ENCODE data around the gene EHBP1. TPM values are rescaled to one million over a fixed set of nuclear protein-coding genes. Genes with fewer than 3 reads are reported as not detected.
A peak's percentile ranks its signal among the peaks of the same experiment; 100 is the strongest.

EHBP1 gene
- total RNA-seq, 1 experiment from 2014 or later = 32.1 TPM

DNA sequence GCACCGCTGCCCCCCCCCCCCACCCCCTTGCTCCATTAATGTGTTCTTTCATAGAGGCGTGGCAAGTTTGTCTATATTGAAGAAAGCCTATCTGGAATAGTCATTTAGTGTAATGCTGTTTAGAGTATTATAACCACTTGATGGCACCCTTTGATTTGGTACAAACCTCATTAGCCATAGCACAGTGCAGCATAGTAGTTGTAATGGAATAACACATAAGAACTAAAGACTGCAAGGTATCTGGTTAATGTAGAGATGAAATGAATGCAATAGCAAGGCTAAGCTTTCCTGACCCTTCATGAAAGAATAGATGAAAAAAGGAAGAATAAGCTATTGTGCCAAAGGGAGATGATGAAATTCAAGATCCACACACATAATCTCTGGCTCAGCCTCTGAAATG is 81.9 kb downstream of the EHBP1 start:
- Histone ChIP-seq H3K27ac (ENCODE audit: low read depth, low read length, poor library complexity, severe bottlenecking) (no peak overlapping the region), H3K36me3 (ENCODE audit: insufficient read depth, low read length, poor library complexity, severe bottlenecking) (no peaks in the 10 kb centered on the region), H3K27me3 (replicated peaks; ENCODE audit: insufficient read depth, low read depth, low read length, poor library complexity) (no peaks in the 10 kb centered on the region), H3K4me1 (ENCODE audit: insufficient read depth, low read length, poor library complexity, severe bottlenecking) (no peaks in the 10 kb centered on the region), H3K4me3 (ENCODE audit: low read depth, low read length, poor library complexity, severe bottlenecking) (no peak overlapping the region), H3K9me3 (ENCODE audit: low read depth, low read length, poor library complexity, severe bottlenecking) (no peaks in the 10 kb centered on the region)
- CTCF ChIA-PET = interaction anchor here (0.6 to 0.7 kb wide), 2 partner anchors 233 to 235 kb away, joined by 3 to 5 read pairs; no protein-coding TSS in a partner anchor
- intact Hi-C loops (cut with micrococcal nuclease; ENCODE audit: unreplicated experiment) = loop anchor here (2.0 to 10.0 kb wide), 4 partner anchors 235 to 700 kb away; no protein-coding TSS in a partner anchor
- TF ChIP-seq, protein P1, sequence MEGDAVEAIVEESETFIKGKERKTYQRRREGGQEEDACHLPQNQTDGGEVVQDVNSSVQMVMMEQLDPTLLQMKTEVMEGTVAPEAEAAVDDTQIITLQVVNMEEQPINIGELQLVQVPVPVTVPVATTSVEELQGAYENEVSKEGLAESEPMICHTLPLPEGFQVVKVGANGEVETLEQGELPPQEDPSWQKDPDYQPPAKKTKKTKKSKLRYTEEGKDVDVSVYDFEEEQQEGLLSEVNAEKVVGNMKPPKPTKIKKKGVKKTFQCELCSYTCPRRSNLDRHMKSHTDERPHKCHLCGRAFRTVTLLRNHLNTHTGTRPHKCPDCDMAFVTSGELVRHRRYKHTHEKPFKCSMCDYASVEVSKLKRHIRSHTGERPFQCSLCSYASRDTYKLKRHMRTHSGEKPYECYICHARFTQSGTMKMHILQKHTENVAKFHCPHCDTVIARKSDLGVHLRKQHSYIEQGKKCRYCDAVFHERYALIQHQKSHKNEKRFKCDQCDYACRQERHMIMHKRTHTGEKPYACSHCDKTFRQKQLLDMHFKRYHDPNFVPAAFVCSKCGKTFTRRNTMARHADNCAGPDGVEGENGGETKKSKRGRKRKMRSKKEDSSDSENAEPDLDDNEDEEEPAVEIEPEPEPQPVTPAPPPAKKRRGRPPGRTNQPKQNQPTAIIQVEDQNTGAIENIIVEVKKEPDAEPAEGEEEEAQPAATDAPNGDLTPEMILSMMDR (conservative IDR thresholded peaks at IDR 0.05; ENCODE audit: low read depth, low read length) = peak; percentile 61
- TF ChIP-seq EZH2 (IDR thresholded peaks at IDR 0.05; ENCODE audit: borderline replicate concordance, low read depth, low read length, poor library complexity, severe bottlenecking) = no peak
- DNase-seq (ENCODE audit: low spot score) = peak; percentile 76
- POLR2A ChIA-PET (ENCODE audit: low non-redundant PET) = interaction anchor here (0.6 kb wide), 1 partner anchor 237 kb away, joined by 9 read pairs; no protein-coding TSS in a partner anchor
- BruUV-seq (replicated peaks) = no TSS peak

DNA sequence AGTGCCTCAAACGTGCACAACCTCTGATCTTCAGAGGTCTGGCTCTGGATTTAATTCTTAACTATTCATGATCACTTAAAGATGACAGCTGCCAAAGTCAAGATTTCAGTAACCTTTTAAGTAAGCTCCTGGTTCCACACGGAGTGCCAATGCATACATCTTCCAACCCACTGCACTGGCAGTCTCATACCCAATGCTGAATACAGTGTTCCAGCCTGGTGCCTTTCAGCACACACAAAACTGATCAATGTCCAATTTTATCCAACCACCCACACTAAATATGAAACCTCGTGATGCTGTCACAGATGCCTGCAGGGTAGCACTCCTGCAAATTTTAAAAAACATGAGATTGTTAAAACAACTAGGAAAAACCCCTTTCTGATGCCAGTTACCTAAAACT is 84.0 kb downstream of the EHBP1 start:
- CTCF ChIA-PET = no interaction called here
- no peak overlapping the region for H3K27ac ChIP-seq (ENCODE audit: low read depth, low read length, poor library complexity, severe bottlenecking)
- intact Hi-C loops (cut with micrococcal nuclease; ENCODE audit: unreplicated experiment) = loop anchor here (5.0 to 10.0 kb wide), 3 partner anchors 398 to 698 kb away; no protein-coding TSS in a partner anchor
- DNase-seq (ENCODE audit: low spot score) = no peak
- TF ChIP-seq EZH2 (IDR thresholded peaks at IDR 0.05; ENCODE audit: borderline replicate concordance, low read depth, low read length, poor library complexity, severe bottlenecking) = no peak
- TF ChIP-seq, protein P1 (conservative IDR thresholded peaks at IDR 0.05; ENCODE audit: low read depth, low read length) = no peak
- H3K4me3 ChIP-seq (ENCODE audit: low read depth, low read length, poor library complexity, severe bottlenecking) = no peak overlapping the region
- H3K36me3 ChIP-seq (ENCODE audit: insufficient read depth, low read length, poor library complexity, severe bottlenecking) = no peaks in the 10 kb centered on the region
- no TSS peak for BruUV-seq (replicated peaks)
- no peaks in the 10 kb centered on the region for H3K9me3 ChIP-seq (ENCODE audit: low read depth, low read length, poor library complexity, severe bottlenecking)
- POLR2A ChIA-PET (ENCODE audit: low non-redundant PET) = interaction anchor here (0.6 kb wide), 1 partner anchor 829 kb away, joined by 8 read pairs; no protein-coding TSS in a partner anchor
- no peaks in the 10 kb centered on the region for H3K4me1 ChIP-seq (ENCODE audit: insufficient read depth, low read length, poor library complexity, severe bottlenecking)
- no peaks in the 10 kb centered on the region for H3K27me3 ChIP-seq (replicated peaks; ENCODE audit: insufficient read depth, low read depth, low read length, poor library complexity)

DNA sequence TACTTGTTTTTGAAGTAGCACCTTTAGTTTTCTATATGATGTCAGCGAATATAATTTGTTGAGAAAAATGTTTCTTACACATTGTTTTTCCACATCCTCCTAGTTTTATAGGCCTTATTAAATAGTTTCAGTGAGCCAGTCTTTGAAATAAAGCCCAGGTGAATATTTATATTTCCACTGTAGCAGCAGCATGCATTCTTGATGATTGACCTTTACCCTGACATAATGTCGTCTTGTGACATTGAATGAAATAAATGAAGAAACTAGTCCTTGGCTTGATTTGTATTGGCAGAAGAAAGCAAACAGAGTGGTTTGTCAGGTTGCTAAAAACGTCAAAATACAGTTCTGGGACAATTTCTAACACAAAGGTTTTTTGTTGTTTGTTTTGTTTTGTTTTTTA is 84.4 kb downstream of the EHBP1 start:
- Histone ChIP-seq H3K4me3 (ENCODE audit: low read depth, low read length, poor library complexity, severe bottlenecking) (no peak overlapping the region), H3K4me1 (ENCODE audit: insufficient read depth, low read length, poor library complexity, severe bottlenecking) (no peaks in the 10 kb centered on the region), H3K9me3 (ENCODE audit: low read depth, low read length, poor library complexity, severe bottlenecking) (no peaks in the 10 kb centered on the region), H3K36me3 (ENCODE audit: insufficient read depth, low read length, poor library complexity, severe bottlenecking) (no peaks in the 10 kb centered on the region), H3K27me3 (replicated peaks; ENCODE audit: insufficient read depth, low read depth, low read length, poor library complexity) (no peaks in the 10 kb centered on the region), H3K27ac (ENCODE audit: low read depth, low read length, poor library complexity, severe bottlenecking) (no peak overlapping the region)
- intact Hi-C loops (cut with micrococcal nuclease; ENCODE audit: unreplicated experiment) = loop anchor here (5.0 to 10.0 kb wide), 3 partner anchors 397 to 697 kb away; no protein-coding TSS in a partner anchor
- DNase-seq (ENCODE audit: low spot score) = no peak
- ChIA-PET POLR2A (ENCODE audit: low non-redundant PET) (interaction anchor here (0.6 kb wide), 1 partner anchor 828 kb away, joined by 8 read pairs; no protein-coding TSS in a partner anchor), CTCF (no interaction called here)
- no peak for TF ChIP-seq EZH2 (IDR thresholded peaks at IDR 0.05; ENCODE audit: borderline replicate concordance, low read depth, low read length, poor library complexity, severe bottlenecking)
- TF ChIP-seq, protein P1 (conservative IDR thresholded peaks at IDR 0.05; ENCODE audit: low read depth, low read length) = no peak
- no TSS peak for BruUV-seq (replicated peaks)
